Mammary epithelial cell (primary cell): ENCODE data around the gene GLB1L3.

Source experiments
- EZH2 ChIP-seq: IDR thresholded peaks from 2 replicates; pipeline ENCODE4 v1.6.1; 2012; ENCODE audit warnings: low read length, inconsistent platforms, borderline replicate concordance
- TF ChIP-seq, protein P1 (sequence below), 2 donors: IDR thresholded peaks in 1 of 2; conservative IDR thresholded peaks in 1 of 2; 2 replicates each; pipeline ENCODE4 v1.5.1; 2011 to 2012; ENCODE audit warnings: inconsistent platforms in 2 of 2, low read length in 2 of 2, mild to moderate bottlenecking in 2 of 2, control low read depth in 1 of 2, low read depth in 1 of 2; ENCODE audit not compliant: insufficient read depth in 1 of 2; ENCODE audit errors: extremely low read depth in 1 of 2

DNA sequence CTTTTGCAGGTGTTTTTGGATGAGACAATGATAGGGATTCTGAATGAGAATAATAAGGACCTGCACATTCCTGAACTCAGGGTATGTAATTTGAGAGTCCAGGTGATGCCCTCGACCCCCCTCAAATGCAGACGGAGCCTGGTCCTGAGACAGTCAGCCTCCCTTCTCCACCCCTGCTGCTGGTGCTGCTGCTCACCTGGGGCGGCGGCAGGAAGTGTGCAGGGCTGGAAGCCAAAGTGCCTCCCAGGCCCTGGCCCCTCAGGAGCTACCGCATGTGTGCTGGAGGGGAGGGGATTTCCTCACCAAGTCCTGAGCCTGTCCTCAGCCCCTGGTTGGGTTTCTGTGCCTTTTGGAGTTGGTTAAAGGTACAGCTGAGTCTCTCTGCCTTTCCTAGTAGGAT, 36.6 kb downstream of the GLB1L3 start:
- TF ChIP-seq, protein P1, sequence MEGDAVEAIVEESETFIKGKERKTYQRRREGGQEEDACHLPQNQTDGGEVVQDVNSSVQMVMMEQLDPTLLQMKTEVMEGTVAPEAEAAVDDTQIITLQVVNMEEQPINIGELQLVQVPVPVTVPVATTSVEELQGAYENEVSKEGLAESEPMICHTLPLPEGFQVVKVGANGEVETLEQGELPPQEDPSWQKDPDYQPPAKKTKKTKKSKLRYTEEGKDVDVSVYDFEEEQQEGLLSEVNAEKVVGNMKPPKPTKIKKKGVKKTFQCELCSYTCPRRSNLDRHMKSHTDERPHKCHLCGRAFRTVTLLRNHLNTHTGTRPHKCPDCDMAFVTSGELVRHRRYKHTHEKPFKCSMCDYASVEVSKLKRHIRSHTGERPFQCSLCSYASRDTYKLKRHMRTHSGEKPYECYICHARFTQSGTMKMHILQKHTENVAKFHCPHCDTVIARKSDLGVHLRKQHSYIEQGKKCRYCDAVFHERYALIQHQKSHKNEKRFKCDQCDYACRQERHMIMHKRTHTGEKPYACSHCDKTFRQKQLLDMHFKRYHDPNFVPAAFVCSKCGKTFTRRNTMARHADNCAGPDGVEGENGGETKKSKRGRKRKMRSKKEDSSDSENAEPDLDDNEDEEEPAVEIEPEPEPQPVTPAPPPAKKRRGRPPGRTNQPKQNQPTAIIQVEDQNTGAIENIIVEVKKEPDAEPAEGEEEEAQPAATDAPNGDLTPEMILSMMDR (conservative IDR thresholded peaks at IDR 0.05 in 1 of 2, IDR thresholded peaks at IDR 0.05 in 1 of 2; ENCODE audit: extremely low read depth in 1 of 2, insufficient read depth in 1 of 2, low read depth in 1 of 2, low read length in 2 of 2), result no peak
- no peak for TF ChIP-seq EZH2
